GM12878 (cell line): ENCODE measurements around the gene PHF10.

ENCODE experiments used
- BMI1 ChIP-seq: fragments of 450-650 bp; IDR thresholded peaks from 2 replicates; pipeline ENCODE4 v1.6.1; 2016; ENCODE audit warnings: mild to moderate bottlenecking, moderate library complexity, borderline replicate concordance
- POLR2AphosphoS5 ChIP-seq: IDR thresholded peaks from 2 replicates; pipeline ENCODE4 v1.6.1; 2011; ENCODE audit warnings: mild to moderate bottlenecking, low read length, inconsistent platforms
- SREBF1 ChIP-seq: IDR thresholded peaks from 2 replicates; pipeline ENCODE4 v1.6.1; 2012; ENCODE audit warnings: mild to moderate bottlenecking, low read length
- TF ChIP-seq, protein P1 (sequence below), 3 experiments: IDR thresholded peaks in 2 of 3; conservative IDR thresholded peaks in 1 of 3; 2 replicates each; pipeline ENCODE4 v1.5.1; 2011; ENCODE audit warnings: low read depth in 3 of 3, low read length in 3 of 3, mild to moderate bottlenecking in 3 of 3, control low read depth in 2 of 3, moderate library complexity in 2 of 3, inconsistent platforms in 1 of 3, mixed read lengths in 1 of 3; ENCODE audit not compliant: control insufficient read depth in 2 of 3, insufficient read depth in 1 of 3; ENCODE audit errors: extremely low read depth in 1 of 3
- TF ChIP-seq, protein P2 (sequence below): fragments of 450-650 bp; IDR thresholded peaks from 2 replicates; pipeline ENCODE4 v1.6.1; 2017; ENCODE audit warnings: antibody characterized with exemption, mild to moderate bottlenecking, moderate library complexity
- TF ChIP-seq, protein P3 (sequence below): IDR thresholded peaks from 2 replicates; pipeline ENCODE4 v1.6.1; 2012; ENCODE audit warnings: low read depth, low read length, improper control_type of control experiment

DNA sequence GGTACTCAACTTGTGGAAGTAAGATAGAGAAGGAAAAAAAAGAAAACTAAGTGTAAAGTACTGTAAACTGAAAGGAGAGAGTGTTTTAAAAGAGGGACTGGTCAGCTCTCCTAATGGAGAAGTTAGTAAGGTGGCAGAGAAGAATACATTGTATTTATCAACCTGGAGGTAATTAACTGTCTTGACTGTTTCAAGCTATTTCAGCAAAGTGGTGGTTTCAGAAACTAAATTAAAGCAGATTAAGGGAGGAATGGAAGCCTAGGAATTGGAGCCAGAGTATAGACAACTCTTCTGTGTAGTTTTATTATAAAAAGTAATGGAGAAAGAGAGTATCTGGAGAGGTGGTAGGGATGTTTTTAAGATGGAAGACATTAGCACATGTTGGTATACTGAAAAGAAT, 2.7 kb upstream of the PHF10 start:
- TF ChIP-seq, protein P1, sequence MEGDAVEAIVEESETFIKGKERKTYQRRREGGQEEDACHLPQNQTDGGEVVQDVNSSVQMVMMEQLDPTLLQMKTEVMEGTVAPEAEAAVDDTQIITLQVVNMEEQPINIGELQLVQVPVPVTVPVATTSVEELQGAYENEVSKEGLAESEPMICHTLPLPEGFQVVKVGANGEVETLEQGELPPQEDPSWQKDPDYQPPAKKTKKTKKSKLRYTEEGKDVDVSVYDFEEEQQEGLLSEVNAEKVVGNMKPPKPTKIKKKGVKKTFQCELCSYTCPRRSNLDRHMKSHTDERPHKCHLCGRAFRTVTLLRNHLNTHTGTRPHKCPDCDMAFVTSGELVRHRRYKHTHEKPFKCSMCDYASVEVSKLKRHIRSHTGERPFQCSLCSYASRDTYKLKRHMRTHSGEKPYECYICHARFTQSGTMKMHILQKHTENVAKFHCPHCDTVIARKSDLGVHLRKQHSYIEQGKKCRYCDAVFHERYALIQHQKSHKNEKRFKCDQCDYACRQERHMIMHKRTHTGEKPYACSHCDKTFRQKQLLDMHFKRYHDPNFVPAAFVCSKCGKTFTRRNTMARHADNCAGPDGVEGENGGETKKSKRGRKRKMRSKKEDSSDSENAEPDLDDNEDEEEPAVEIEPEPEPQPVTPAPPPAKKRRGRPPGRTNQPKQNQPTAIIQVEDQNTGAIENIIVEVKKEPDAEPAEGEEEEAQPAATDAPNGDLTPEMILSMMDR (IDR thresholded peaks at IDR 0.05 in 2 of 3, conservative IDR thresholded peaks at IDR 0.05 in 1 of 3; ENCODE audit: control insufficient read depth in 2 of 3, extremely low read depth in 1 of 3, insufficient read depth in 1 of 3, low read depth in 3 of 3, low read length in 3 of 3), result no peak
- TF ChIP-seq, protein P2, sequence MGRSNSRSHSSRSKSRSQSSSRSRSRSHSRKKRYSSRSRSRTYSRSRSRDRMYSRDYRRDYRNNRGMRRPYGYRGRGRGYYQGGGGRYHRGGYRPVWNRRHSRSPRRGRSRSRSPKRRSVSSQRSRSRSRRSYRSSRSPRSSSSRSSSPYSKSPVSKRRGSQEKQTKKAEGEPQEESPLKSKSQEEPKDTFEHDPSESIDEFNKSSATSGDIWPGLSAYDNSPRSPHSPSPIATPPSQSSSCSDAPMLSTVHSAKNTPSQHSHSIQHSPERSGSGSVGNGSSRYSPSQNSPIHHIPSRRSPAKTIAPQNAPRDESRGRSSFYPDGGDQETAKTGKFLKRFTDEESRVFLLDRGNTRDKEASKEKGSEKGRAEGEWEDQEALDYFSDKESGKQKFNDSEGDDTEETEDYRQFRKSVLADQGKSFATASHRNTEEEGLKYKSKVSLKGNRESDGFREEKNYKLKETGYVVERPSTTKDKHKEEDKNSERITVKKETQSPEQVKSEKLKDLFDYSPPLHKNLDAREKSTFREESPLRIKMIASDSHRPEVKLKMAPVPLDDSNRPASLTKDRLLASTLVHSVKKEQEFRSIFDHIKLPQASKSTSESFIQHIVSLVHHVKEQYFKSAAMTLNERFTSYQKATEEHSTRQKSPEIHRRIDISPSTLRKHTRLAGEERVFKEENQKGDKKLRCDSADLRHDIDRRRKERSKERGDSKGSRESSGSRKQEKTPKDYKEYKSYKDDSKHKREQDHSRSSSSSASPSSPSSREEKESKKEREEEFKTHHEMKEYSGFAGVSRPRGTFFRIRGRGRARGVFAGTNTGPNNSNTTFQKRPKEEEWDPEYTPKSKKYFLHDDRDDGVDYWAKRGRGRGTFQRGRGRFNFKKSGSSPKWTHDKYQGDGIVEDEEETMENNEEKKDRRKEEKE, result no peak
- no peak for TF ChIP-seq SREBF1
- no peak for TF ChIP-seq BMI1
- TF ChIP-seq, protein P3, sequence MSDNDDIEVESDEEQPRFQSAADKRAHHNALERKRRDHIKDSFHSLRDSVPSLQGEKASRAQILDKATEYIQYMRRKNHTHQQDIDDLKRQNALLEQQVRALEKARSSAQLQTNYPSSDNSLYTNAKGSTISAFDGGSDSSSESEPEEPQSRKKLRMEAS, result no peak
- no peak for TF ChIP-seq POLR2AphosphoS5
